GM18520 (cell line): ENCODE measurements around the gene GSTT4.
"Not testable (repeated sequence)": the region's sequence is repeated elsewhere in the genome, so short reads cannot be mapped to it uniquely, and the experiment has no call there.

Experiments
- ATAC-seq: cut with Tn5 transposase; IDR thresholded peaks from one replicate; pipeline ENCODE4 v1.9.1; 2021; ENCODE audit not compliant: unreplicated experiment

GSTT4 gene

DNA sequence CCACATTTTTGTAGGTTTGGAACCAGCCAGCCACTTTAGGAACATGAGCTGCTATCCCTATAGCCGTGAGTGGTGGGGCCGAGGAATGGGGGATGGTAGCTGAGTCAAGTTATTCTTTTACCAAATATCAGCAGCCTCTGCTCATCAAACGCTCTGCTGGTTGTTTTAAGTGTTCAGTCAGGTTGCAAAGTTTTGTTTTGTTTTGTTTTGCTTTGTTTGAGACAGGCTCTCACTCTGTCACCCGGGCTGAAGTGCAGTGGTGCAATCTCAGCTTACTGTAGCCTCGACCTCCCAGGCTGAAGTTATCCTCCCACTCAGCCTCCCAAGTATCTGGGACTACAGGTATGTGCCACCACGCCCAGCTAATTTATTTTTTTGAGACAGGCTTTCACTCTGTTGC lies 20.2 kb upstream of the GSTT4 start:
- no peak for ATAC-seq

- ATAC-seq = no peak
Measured at GRCh38 chr22:24024354-24024753, 19.1 kb upstream of the GSTT4 start.

DNA sequence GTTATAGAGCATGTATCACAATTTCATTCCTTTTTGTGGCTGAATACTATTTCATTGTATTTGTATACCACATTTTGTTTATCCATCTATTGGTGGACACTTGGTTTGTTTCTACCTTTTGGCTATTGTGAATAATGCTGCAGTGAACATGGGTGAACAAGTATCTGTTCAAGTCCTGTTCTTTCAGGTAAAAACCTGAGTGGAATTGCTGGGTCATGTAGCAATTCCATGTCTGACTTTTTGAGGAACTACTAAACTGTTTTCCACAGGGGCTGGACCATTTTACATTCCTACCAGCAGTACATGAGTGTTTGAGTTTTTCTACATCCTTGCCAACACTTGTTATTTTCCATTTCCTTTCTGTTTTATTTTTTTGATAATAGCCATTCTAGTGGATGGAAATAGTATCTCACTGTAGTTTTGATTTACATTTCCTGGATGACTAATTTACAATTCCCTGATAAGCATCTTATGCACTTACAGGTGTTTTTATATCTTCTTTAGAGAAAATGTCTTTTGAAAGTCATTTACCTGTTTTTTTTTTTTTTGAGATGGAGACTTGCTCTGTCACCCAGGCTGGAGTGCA lies 18.0 kb upstream of the GSTT4 start:
- ATAC-seq = no peak

DNA sequence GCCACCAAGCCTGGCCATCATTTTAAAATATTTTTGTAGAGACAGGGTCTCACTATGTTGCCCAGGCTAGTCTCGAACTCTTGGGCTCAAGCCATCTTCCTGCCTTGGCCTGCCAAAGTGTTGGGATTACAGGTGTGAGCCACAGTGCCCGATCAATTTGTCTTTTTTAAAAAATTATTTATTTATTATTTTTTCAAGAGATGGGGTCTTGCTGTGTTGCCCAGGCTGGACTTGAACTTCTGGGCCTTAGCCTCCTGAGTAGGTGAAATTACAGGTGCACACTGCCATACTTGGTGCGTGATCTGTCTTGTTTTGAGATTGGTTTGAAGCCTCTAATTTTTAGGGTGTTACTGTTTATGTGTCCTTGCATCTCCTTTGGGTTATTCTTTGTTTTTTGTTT lies 16.1 kb upstream of the GSTT4 start:
- ATAC-seq = no peak

- ATAC-seq = no peak
Measured at GRCh38 chr22:24016156-24016555, 10.9 kb upstream of the GSTT4 start.

- no peak for ATAC-seq
Measured at GRCh38 chr22:24011735-24012068, 6.4 kb upstream of the GSTT4 start.

GRCh38 chr22:24010018-24010391 lies 4.8 kb upstream of the GSTT4 start:
- ATAC-seq = no peak

DNA sequence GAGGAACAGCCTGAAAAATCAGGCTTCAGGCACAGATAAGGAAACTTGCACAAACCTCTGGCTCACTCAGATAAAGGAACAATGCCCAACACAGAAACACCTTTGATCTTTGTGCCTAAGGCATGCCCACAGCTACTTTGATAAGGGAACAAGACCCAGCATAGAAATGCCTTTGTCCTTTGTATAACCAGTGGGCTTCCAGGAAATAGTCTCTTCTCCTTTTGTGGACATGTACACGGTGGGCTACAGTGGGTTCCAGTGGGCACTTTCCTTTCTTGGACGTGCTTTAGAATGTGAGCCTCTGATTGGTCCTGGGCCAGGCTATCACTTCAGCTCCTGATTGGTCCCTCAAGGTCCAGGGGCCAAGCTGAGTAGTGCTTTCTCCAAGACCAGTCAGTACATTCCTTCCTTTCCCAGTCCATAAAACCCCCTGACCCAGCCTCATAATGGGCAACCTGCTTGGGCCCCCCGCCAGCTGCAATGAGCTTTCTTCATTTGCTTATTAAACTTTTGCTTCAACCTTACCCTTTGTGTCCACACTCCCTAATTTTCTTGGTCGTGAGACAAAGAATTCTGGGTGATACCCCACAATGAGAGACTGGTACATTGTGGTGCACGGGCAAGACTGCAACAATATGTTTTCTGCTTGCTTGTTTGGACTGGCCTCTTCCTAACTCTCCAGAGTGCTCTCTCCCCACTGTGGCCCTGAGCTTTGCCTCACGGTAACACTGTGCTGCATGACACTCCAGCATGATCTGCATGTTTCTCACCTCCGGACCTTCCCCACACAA lies 4.2 kb upstream of the GSTT4 start:
- no peak for ATAC-seq

DNA sequence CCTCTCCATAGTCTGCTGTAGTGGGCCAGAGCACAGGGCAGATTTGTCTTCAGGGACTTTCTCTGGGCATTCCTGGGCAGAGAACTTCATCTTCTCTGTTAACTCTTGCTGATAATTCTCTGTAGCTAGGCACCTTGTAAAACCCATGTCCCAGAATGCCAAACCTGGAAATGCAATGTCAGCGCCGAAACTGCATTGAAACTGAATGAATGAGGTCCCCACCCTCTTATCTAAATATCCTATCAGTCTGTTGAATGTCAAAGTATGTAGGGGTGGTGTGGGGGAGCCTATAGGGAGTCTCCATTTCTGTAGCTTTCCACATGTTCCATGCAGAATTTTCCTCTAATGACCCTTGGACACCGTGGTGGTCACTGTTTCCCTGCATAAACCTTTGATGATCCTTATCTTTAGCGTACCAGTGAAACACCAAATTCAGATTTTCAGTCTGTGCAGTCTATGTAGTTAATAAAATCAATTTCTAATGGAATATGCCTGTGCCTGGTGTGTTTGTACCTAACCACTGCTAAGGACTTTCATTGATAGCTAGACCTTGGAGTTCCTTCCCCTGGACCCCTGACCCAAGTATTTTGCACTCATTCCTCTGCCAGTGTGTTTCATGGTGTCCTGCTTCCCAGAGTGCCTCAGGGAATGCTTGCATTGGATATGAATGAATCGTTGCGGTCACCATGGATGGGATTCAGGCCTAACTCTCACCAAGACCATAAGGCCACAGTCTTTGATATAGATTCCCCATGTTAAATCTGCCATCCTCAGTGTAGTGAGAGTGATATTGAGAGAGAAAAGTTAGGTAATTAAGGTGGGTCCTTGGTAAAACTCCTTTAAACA lies 3.4 kb upstream of the GSTT4 start:
- no peak for ATAC-seq

DNA sequence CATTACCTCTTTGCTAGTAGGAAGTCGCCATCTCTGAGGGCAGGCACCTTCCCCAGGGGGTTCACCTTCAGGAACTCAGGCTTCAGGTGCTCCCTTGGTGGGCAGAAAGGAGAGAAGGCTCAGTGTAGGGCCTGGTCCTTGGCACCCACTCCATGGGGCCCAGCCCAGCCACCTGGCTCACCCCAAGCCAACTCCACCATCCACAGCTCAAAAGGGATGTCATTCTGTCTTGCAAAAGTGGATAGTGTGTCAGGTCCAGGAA lies 2.7 kb upstream of the GSTT4 start:
- no peak for ATAC-seq

DNA sequence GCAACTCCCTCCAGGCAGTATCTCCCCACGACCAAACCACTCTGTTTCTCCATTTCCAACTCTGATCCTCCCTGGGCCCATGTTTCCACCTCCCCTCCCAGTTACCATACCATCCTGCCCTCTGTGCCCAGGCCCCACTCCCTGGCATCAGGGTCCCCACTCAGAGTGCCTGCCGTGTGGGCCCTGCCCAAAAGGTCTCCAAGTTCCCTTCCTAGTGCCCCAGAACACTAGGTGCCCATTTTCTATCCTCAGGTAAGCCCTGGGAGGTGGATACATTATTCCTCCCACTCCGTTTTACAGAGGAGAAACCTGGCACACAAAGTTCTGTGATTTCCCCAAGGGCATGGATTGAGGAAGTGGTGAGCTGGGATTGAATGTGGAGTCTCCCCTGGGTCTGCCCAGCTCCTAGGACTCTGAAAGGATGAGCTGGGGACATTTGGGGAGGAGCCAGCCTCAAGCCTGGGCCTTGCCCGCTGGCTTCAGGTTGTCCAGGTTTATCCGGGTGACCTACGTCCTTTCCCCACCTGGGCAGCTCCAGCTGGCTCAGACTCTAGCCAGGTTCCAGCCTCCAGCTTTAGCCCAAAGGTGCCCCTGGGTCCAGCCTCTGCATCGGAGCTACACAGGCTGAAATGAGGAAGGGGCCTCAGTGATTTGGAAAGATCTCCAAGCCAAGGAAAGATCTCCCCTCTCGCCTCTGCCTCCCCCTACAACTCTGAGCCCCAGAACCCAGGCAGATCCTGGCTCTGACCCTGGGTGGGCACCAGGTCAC lies 2.2 kb upstream of the GSTT4 start:
- no peak for ATAC-seq

DNA sequence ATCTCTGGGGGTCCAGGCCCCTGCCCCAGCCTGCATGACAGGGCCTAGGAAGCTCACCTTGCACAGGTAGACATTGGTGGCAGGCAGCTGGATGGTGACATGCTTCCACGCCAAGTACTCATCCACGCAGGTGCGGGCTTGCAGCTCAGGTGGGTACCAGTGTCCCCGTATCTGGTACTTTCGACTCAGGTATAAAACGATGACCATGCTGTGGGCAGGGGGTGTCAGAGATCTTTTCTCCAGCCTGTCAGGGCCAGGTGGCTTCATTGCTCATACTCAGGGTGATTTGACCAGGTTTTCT lies 1.6 kb upstream of the GSTT4 start:
- no peak for ATAC-seq

DNA sequence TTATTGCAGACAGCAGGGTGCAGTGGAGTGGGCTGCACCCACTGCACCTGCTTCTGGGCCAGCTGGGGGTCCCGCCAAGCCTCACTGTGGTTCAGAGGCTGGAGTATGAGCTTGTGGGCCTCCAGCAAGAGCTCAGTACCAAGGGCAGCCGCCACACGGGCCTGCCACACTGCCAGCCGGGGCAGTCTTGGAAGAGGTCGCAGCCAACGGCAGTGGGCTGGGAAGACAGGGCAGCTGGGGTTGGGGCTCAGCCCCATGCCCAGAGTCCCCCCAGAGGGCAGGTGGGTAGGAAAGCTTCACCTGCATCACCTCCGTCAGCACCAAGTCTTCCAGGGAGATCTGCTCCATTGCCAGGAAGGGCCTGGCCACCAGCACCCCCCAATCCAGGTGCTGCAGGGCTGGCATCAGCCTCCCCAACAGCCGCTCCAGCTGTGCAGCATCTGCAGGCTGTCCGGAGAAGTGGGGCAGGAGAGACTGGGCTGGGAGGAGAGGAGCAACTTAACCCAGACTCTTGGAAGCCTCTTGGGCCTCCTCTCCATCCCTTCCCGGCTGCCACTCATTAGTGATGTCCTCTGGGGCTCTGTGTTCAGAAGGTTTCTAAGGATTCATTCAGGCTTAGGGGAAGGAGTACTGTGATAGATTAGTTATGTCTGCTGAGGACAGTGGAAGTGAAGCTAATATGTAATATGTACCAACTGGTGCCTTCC lies 1.1 kb upstream of the GSTT4 start:
- no peak for ATAC-seq

DNA sequence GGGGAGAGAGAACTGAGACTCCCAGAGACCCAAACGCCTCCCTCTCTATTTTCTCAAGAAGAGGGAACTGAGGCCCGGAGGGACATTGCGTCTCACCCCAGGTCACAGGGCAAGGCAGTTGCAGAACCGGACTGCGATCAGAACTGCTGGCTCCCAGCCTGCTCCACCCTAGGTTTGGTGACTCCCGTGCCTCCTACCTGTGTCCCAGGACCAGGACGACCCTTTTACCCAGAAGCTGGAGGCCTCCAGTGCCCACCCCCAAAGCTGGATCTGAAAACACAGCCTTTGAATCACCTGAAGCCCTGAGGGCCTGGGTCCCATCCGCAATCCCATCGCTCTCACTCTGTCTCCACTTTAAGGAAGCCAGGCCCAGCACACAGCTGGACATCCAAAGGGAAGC lies 1.4 kb downstream of the GSTT4 start:
- no peak for ATAC-seq

- ATAC-seq = no peak
Measured at GRCh38 chr22:24002851-24003250, 2.4 kb downstream of the GSTT4 start.

- ATAC-seq = no peak
Measured at GRCh38 chr22:24002272-24002671, 3.0 kb downstream of the GSTT4 start.

DNA sequence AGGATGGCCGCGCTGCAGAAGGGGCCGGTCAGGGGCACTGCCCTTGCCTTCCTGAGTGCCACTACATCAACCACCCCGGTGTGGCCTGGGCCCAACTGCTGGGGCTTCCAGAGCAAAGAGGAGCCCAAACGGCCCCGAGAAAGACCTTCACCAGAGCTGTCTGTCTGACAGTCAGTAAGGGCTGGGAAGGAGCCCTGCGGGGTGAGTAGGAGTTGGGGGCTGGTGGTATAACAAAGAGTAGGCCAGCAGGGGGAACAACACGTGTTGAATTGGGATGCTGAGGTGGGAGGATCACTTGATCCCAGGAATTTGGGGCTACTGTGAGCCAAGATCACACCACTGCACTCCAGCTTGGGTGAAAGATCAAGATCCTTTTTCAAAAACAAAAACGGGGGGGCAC lies 3.9 kb downstream of the GSTT4 start:
- no peak for ATAC-seq

- not testable (repeated sequence) for ATAC-seq
Measured at GRCh38 chr22:23999779-24000178, 5.5 kb downstream of the GSTT4 start.

GRCh38 chr22:23997092-23997491 lies 8.2 kb downstream of the GSTT4 start:
- ATAC-seq = no peak

DNA sequence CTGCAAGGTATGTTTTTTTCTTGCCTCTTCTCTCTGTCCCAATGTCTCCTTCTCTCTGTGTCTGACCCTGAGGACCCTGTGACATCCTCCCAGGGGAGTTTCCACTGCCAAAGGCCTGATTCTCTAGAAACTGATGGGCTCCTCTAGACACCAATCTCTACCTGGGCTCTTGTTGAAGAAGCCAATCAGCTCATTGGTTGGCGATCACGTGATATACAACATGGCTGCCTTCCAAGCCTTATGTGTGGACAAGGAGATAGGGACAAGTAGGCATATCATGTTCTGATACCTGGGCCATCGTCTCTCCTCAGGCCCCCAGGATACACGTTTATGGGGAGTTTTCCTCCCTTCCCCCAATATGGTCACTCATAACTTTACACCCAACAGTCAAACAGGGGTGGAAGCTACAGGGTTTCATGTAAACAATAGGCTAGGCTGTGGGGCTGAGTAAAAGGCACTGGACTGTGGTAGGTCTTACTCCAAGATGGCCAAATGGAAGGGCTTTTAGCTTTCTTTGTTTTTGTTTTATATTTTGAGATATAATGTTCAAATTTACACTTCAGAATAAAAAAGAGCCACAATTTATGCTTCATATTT lies 11.6 kb downstream of the GSTT4 start:
- not testable (repeated sequence) for ATAC-seq

GRCh38 chr22:23993080-23993479 lies 12.2 kb downstream of the GSTT4 start:
- ATAC-seq = not testable (repeated sequence)
